HepG2 (cell line): ENCODE data around the gene MTHFD1. TPM values are rescaled to one million over a fixed set of nuclear protein-coding genes. Genes with fewer than 3 reads are reported as not detected.

ENCODE experiments used
- ATAC-seq: fragments of 200-7000 bp; cut with Tn5 transposase; 3 replicates; pipeline ENCODE4 v1.9.1; 2020; ENCODE audit warnings: mild to moderate bottlenecking, moderate library complexity
- BruUV-seq: library from RNA; stranded (reverse); fragments of 400-500 nt; replicated peaks from 2 replicates; lab custom pipeline; 2021; lab: Mats Ljungman, UMichigan
- CTCF ChIA-PET: fragments of 300-600 bp; formaldehyde crosslinking; extraction: SDS; loops from one replicate; lab custom pipeline; 2021; ENCODE audit warnings: low total read pairs, inconsistent platforms, low intra/inter-chr PET ratio; lab: Yijun Ruan, JAX
- POLR2A ChIA-PET: fragments of 350-600 bp; sonication (Branson Sonifier 250); formaldehyde crosslinking; loops from one replicate; lab custom pipeline; 2020; ENCODE audit warnings: antibody characterized with exemption, inconsistent platforms; lab: Yijun Ruan, JAX
- DNase-seq: peaks from one replicate; pipeline ENCODE4 v3.0.0-alpha.2; 2015; ENCODE audit warnings: low spot score
- FAIRE-seq: peaks from 3 replicates; lab custom pipeline; 2011; peaks lifted over from hg19 to GRCh38; lab: Jason Lieb, UNC
- H2AFZ ChIP-seq: one replicate; pipeline ENCODE4 v1.6.1; 2011; ENCODE audit warnings: low read length, inconsistent platforms
- H3K27ac ChIP-seq: fragments of 300-600 bp; 3 replicates; pipeline ENCODE4 v1.8.0; 2011; ENCODE audit warnings: mixed run types, mild to moderate bottlenecking, mixed read lengths, low read length, inconsistent platforms; ENCODE audit not compliant: insufficient read depth; ENCODE audit errors: extremely low read length
- H3K27me3 ChIP-seq, 2 experiments: fragments of 200-600 bp in 1 of 2; 2 replicates in 1 of 2; 3 replicates in 1 of 2; pipeline versions ENCODE4 v1.6.0 to v1.8.0; 2011; ENCODE audit warnings: low read length in 2 of 2, mild to moderate bottlenecking in 2 of 2, moderate library complexity in 2 of 2, inconsistent platforms in 1 of 2; ENCODE audit not compliant: insufficient read depth in 2 of 2, control insufficient read depth in 1 of 2
- H3K36me3 ChIP-seq, 2 experiments: fragments of 200-600 bp in 1 of 2; replicated peaks in 1 of 2; 2 replicates in 1 of 2; 3 replicates in 1 of 2; pipeline versions ENCODE4 v1.5.1 to v1.8.0; 2011; ENCODE audit warnings: low read length in 2 of 2, inconsistent platforms in 1 of 2; ENCODE audit not compliant: insufficient read depth in 2 of 2, control insufficient read depth in 1 of 2
- H3K4me1 ChIP-seq: 2 replicates; pipeline ENCODE4 v1.5.1; 2012; ENCODE audit warnings: low read length, inconsistent platforms; ENCODE audit not compliant: insufficient read depth
- H3K4me2 ChIP-seq: 2 replicates; pipeline ENCODE4 v1.6.0; 2011; ENCODE audit warnings: low read depth, low read length, inconsistent platforms
- H3K4me3 ChIP-seq, 3 experiments: fragments of 200-600 bp in 1 of 3; sonication (generic), shearing (Covaris generic) in 1 of 3; replicated peaks in 1 of 3; 2 replicates each; pipeline ENCODE4 v1.5.1; 2011 to 2016; ENCODE audit warnings: low read length in 3 of 3, inconsistent platforms in 2 of 3, low read depth in 2 of 3, mild to moderate bottlenecking in 2 of 3, control low read depth in 1 of 3, mixed read lengths in 1 of 3; ENCODE audit not compliant: insufficient read depth in 1 of 3
- H3K79me2 ChIP-seq: one replicate; pipeline ENCODE4 v1.6.1; 2011; ENCODE audit warnings: low read length, inconsistent platforms; ENCODE audit not compliant: insufficient read depth
- H3K9ac ChIP-seq: 2 replicates; pipeline ENCODE4 v1.6.0; 2011; ENCODE audit warnings: mild to moderate bottlenecking, low read depth, low read length, inconsistent platforms; ENCODE audit not compliant: insufficient read depth
- H3K9me3 ChIP-seq: 2 replicates; pipeline ENCODE4 v1.5.1; 2012; ENCODE audit warnings: mild to moderate bottlenecking, low read length
- H4K20me1 ChIP-seq: 2 replicates; pipeline ENCODE4 v1.6.0; 2011; ENCODE audit warnings: inconsistent platforms, mild to moderate bottlenecking, low read length, moderate library complexity; ENCODE audit not compliant: insufficient read depth
- AHR ChIP-seq: IDR thresholded peaks from 2 replicates; pipeline ENCODE4 v1.6.1; 2018; ENCODE audit warnings: missing genetic modification reagents, missing compliant biosample characterization
- BRCA1 ChIP-seq: sonication (generic); formaldehyde crosslinking; IDR thresholded peaks from 2 replicates; pipeline ENCODE4 v1.4.0; 2020; ENCODE audit warnings: missing genetic modification reagents
- HNF1B ChIP-seq: sonication (generic); formaldehyde crosslinking; IDR thresholded peaks from 2 replicates; pipeline ENCODE4 v1.5.1; 2020; ENCODE audit warnings: mild to moderate bottlenecking, moderate library complexity, missing genetic modification reagents
- HNRNPL ChIP-seq: fragments of 200-400 bp; formaldehyde crosslinking; IDR thresholded peaks from 2 replicates; pipeline ENCODE4 v1.6.1; 2017; ENCODE audit warnings: mild to moderate bottlenecking, low read depth, low read length
- HNRNPLL ChIP-seq: fragments of 200-400 bp; formaldehyde crosslinking; IDR thresholded peaks from 2 replicates; pipeline ENCODE4 v1.6.1; 2017; ENCODE audit warnings: mild to moderate bottlenecking, low read depth, low read length; ENCODE audit not compliant: poor library complexity, severe bottlenecking
- MTA3 ChIP-seq: sonication (generic); formaldehyde crosslinking; IDR thresholded peaks from 2 replicates; pipeline ENCODE4 v1.4.0; 2020; ENCODE audit warnings: missing genetic modification reagents
- NFAT5 ChIP-seq: sonication (generic); formaldehyde crosslinking; IDR thresholded peaks from 2 replicates; pipeline ENCODE4 v1.4.0; 2020; ENCODE audit warnings: missing genetic modification reagents
- SIX4 ChIP-seq: sonication (generic); formaldehyde crosslinking; IDR thresholded peaks from 2 replicates; pipeline ENCODE4 v1.4.0; 2020; ENCODE audit warnings: missing genetic modification reagents
- UBTF ChIP-seq: sonication (generic); formaldehyde crosslinking; IDR thresholded peaks from 2 replicates; pipeline ENCODE4 v1.4.0; 2020; ENCODE audit warnings: mild to moderate bottlenecking, missing genetic modification reagents
- ZNF792 ChIP-seq: IDR thresholded peaks from 2 replicates; pipeline ENCODE4 v1.6.1; 2016
- ZSCAN31 ChIP-seq: sonication (generic); formaldehyde crosslinking; IDR thresholded peaks from 2 replicates; pipeline ENCODE4 v1.5.0; 2020; ENCODE audit warnings: low read depth, mild to moderate bottlenecking, missing genetic modification reagents
- WGBS: methylation state at CpG from one replicate; pipeline ENCODE4 v1.1.6; 2017; ENCODE audit warnings: low lambda C conversion rate; 5-methylcytosine and 5-hydroxymethylcytosine counted together
- in situ Hi-C: cut with HindIII; loops from 2 replicates; pipeline ENCODE4 v1.10.0; 2017; ENCODE audit warnings: low pct_unique_long_range_greater_than_20kb; ENCODE audit not compliant: extremely low pct_ligation_motif_present
- intact Hi-C: fragments of 100-400 bp; cut with micrococcal nuclease; formaldehyde crosslinking; loops from one replicate; pipeline ENCODE4 v1.10.0; 2022; ENCODE audit not compliant: unreplicated experiment
- polyA plus RNA-seq, 8 experiments: library from polyadenylated mRNA; depleted of rRNA in 3 of 8; stranded (reverse) in 7 of 8; unstranded in 1 of 8; fragments of >200 nt; fragmentation: Illumina TruSeq in 4 of 8; extraction: Trizol in 4 of 8; gene quantifications; 2 replicates each; pipeline versions ENCODE4 v1.2.1 to v1.2.3, GENCODE V29; 2011 to 2016; ENCODE audit warnings: low read depth in 4 of 8, missing spikeins in 1 of 8, mixed read lengths in 1 of 8; ENCODE audit not compliant: insufficient read depth in 1 of 8
- total RNA-seq, 5 experiments: library from RNA; depleted of rRNA; stranded (reverse); fragments of >200 nt; fragmentation: Illumina TruSeq; extraction: Trizol; gene quantifications; 2 replicates each; pipeline ENCODE4 v1.2.3, GENCODE V29; 2016; ENCODE audit warnings: low read depth in 1 of 5

The MTHFD1 gene
- total and polyA plus RNA-seq, 2 of the 13 experiments (the other 11 are each of a cell fraction or from before 2014, with no cell fraction given), result 31.0 to 106 TPM

- Histone ChIP-seq H3K79me2 (peaks cover 6% of the 10 kb centered on the region), H3K27ac (no peak overlapping the region), H3K4me1 (peaks cover 14% of the 10 kb centered on the region), H3K9ac (no peak overlapping the region), H3K4me3 (no peak overlapping the region), H3K4me2 (no peak overlapping the region), H3K9me3 (no peaks in the 10 kb centered on the region), H2AFZ (no peak overlapping the region), H3K27me3 (no peaks in the 10 kb centered on the region), H4K20me1 (no peaks in the 10 kb centered on the region), H3K36me3 (peaks cover 6 to 59% of the 10 kb centered on the region in 2 experiments)
- intact Hi-C loops, result no loop called here
- over 99% methylated on average over 4 of the region's 4 CpGs for WGBS
- ATAC-seq (no peak), DNase-seq (no peak), FAIRE-seq (no peak)
- CTCF ChIA-PET, result no interaction called here
- POLR2A ChIA-PET, result interaction anchor here (1.0 kb wide), 1 partner anchor 23 kb away, joined by 5 read pairs; the partner anchor contains the start of gene MTHFD1
- BruUV-seq, result no TSS peak
- in situ Hi-C loops, result no loop called here
- TF ChIP-seq NFAT5 (no peak), UBTF (no peak), SIX4 (CRISPR knock-in tag) (no peak), ZNF792 (no peak), ZSCAN31 (no peak), HNF1B (no peak), MTA3 (CRISPR knock-in tag) (no peak), BRCA1 (CRISPR knock-in tag) (no peak), AHR (CRISPR knock-in tag) (no peak), HNRNPL (no peak), HNRNPLL (no peak)
These were observed 22.8 kb downstream of the MTHFD1 start for GRCh38 chr14:64411001-64411400.
